NK-92 treated with Interleukin-12 subunit alpha and Interleukin-12 subunit beta, amount 100 ng/mL, for 24 hours (cell line): ENCODE measurements around the gene CST6.

Experiments used
- DNase-seq: peaks from one replicate; lab custom pipeline; 2025; lab: John Stamatoyannopoulos, UW

The CST6 gene, protein sequence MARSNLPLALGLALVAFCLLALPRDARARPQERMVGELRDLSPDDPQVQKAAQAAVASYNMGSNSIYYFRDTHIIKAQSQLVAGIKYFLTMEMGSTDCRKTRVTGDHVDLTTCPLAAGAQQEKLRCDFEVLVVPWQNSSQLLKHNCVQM

DNA sequence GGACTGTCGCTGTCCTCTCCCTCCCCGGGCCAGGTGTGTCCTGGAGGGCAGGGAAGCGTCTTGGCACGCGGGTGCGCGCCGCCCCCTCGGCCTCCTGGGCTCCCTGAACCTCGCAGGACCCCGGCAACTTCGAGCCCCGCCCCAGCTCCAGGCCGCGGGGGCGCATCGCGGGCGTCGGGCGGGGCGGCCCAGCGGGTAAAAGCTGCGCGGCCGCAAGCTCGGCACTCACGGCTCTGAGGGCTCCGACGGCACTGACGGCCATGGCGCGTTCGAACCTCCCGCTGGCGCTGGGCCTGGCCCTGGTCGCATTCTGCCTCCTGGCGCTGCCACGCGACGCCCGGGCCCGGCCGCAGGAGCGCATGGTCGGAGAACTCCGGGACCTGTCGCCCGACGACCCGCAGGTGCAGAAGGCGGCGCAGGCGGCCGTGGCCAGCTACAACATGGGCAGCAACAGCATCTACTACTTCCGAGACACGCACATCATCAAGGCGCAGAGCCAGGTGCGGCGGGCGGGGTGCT, at the start of gene CST6:
Gene CST6, plus strand, starts transcription at position 224 of the 519 bp plus-strand sequence. Its CDS starts 37 bp downstream, at position 261.
- DNase-seq = no peak

DNA sequence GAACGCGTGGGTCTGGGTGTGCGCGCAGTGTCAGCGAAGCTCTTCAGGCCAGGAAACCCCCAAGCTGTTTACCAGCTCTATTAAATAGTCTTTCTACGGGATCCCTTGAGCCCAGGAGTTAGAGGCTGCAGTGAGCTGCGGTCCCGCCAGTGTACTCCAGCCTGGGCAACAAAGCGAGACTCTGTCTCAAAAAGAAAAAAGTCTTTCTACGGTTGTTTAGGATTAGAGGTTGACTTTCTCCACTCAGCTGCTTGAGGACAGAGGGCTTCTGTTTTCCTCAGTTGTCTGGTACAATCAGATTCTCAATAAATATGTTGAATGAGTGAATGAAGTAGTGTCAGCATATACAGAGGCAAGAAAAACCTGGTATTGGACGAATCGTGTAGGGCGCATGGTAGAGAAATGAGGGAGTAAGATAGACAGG, 49.7 kb upstream of the CST6 start:
- no peak for DNase-seq

DNA sequence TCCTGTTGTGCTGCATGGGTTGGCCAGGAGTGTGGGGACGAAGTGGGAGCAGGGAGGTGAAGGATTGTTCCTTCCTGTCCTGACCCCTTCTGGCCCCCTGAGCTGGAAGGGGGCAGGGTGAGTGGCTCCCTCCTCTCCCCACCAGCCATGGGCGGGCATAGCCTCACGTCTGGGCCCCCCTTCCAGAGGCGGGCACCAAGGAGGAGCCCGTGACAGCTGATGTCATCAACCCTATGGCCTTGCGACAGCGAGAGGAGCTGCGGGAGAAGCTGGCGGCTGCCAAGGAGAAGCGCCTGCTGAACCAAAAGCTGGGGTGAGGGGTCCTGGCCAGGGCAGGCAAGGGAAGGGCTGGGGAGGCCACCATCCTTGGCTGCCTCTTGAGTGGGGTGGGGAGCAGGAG, 46.9 kb upstream of the CST6 start:
- DNase-seq = no peak

DNA sequence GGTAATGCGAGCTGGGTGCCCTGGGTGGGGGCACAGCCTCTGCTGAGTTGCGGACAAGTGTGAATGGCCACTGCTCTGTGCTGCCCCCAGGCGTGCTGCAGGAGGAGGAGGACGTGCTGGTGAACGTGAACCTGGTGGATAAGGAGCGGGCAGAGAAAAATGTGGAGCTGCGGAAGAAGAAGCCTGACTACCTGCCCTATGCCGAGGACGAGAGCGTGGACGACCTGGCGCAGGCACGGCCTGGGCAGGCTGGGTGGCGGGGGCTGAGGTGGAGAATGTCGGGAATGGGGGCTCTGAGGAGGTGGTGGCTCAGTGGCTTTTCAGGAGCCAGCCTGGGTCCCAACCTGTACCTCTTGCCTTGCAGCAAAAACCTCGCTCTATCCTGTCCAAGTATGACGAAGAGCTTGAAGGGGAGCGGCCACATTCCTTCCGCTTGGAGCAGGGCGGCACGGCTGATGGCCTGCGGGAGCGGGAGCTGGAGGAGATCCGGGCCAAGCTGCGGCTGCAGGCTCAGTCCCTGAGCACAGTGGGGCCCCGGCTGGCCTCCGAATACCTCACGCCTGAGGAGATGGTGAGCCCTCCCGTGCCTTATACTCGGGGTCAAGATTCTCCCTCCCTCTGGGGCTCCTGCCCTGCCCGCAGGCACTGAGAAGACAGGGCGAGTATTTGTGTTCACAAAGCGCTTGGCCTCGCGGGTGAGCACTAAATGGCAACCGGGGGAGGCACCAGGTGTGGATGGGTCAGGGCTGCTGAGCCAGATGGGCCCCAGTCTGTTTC, 45.6 kb upstream of the CST6 start:
- no peak for DNase-seq

DNA sequence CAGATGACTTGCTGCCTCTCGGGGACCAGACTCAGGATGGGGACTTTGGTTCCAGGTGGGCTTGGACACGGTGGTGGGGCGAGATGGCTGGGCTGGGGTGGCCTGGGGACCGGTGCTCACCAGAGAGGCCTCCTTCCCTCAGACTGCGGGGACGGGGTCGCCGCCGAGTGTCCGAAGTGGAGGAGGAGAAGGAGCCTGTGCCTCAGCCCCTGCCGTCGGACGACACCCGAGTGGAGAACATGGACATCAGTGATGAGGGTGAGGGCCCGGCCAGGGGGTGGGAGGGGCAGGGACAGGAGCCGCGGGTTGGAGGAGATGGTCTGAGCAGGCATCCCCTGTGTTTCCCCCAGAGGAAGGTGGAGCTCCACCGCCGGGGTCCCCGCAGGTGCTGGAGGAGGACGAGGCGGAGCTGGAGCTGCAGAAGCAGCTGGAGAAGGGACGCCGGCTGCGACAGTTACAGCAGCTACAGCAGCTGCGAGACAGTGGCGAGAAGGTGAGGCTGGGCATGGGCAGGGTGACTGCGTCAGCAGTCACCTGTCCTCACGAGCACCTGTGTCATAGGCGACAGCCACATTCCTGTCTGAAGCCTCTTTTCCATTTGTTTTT, 44.4 kb upstream of the CST6 start:
- DNase-seq = no peak

DNA sequence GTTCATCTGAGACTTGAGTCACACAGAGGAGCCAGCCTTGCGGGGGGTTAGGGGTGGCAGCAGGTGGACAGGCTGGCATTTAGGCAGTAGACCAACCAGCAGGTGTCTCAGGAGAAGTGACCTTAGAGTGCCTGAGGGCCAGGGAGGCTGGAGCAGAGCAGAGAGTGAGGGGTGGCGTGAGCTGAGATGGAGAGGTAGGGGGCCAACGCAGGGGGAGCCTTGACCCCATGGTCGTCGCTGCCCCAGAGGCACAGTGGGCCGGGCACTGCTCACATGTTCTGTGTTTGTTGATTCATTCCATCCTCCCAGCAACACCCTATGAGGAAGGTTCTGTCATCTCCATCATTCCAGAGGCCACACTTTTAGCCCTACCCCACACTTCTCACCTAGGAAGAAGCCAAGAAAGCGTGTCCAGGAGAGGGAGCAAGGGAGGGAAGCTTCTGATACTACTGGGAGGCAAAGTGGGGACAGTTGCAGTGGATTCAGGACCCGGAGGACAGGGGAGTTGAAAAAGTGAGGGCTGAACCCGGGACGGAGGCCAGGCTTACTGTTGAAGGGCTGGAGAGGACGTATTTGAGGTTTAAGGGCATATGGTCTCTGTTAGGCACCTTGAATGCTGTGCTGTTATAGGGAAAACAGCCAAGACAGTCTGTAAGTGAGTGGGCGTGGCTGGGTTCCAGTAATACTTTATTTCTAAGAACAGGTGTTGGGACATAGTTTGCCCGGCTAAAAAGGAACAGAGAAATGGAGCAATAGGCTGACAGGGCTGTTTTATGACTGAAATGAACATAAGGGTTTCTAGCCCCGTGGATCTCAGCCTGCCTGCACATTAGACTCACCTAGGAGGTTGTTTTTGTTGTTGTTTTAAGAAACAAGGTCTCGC, 43.0 kb upstream of the CST6 start:
- no peak for DNase-seq

DNA sequence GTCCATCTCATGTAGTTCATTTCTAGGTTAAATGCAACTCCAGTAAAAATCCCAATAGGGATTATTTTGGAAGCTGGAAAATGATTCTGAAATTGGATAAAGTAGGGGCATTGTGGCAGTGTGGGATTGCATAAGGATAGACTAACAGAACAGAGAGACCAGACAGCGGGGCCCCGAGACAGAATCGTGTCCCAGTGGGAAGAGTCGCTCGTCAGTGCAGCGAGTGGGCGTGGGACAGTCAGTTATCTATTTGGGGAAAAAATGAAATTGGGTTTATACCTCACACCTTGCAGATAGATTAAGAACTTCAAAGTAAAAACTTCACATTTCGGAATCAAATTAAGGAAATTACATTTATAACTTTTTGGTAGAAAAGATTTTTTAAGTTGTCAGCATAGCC, 39.7 kb upstream of the CST6 start:
- no peak for DNase-seq

DNA sequence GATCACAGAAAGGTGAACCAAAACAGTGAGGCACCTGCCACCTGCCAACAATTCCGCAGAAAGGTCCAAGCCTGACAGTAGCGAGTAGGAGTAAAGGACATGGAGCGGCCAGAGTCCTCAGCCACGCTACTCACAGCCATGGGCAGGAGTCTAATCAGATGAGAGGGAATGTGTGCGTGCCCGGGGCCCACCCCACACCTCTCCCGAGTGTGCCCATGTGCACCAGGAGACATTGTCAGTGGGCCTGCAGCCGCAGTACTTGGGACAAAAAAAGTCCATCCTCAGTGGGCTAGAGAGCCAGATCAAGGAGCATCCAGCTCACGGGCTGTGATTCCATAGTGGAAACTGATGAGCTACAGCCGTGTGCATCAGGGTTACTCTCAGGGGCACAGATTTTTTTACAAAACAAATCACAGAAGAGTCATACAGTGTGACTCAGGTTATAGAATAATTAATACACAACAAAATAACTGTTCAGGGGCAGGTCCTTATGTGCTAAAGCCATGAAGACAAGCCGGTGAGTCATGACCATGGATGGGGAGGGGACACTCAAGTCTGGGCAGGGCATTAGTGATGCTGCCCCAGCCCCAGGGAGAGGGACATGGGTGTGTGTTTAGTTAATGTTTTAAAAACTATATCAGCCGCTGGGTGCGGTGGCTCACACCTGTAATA, 38.2 kb upstream of the CST6 start:
- no peak for DNase-seq

DNA sequence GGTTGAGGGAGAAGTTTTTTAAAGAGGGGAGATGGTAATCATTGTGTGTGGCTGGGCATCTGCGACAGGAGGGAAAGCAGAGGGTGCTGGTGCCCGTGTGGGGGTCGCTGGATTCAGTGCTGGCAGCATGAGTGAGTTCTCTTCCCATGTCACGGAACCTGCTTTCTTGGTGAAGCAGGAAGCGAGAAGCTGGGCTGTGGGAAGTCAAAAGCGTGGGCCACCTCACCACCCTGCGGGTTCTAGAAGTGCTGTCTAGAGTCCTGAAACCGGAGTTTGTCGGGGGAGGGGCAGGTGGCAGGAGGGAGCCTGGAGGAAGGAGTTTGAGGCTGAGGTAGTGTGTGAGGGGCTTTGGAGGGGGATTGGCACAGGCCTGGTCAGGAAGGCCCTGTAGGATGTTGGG, 36.0 kb upstream of the CST6 start:
- DNase-seq = no peak

DNA sequence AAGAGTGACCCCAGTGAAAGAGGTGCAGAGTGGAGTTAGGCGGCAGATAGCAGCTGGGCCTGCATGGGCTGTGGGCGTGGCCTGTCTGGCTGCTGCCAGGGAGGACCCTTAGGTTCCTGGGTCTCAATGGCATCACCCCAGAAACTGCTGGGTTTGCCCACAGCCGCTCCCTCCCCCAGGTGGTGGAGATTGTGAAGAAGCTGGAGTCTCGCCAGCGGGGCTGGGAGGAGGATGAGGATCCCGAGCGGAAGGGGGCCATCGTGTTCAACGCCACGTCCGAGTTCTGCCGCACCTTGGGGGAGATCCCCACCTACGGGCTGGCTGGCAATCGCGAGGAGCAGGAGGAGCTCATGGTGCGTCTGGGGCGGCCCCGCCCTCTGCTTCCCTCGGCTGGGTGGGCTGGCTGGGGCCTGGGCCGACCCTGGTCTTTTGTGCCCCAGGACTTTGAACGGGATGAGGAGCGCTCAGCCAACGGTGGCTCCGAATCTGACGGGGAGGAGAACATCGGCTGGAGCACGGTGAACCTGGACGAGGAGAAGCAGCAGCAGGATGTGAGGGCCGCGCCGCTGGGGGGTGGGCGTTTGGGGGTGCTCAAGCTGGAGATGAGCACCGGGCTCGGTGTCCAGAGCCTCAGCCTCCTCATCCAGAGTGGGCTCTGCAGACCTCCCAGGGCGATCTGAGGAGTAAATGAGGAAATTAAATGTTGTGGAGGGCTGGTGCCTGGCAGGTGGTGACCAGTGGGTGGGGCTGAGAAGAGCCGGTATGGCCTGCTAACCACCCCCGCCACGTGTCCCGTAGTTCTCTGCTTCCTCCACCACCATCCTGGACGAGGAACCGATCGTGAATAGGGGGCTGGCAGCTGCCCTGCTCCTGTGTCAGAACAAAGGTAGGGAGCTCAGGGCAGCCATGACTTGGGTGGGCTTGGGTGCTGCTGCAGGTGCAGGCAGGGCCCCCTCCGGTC, 35.3 kb upstream of the CST6 start:
- no peak for DNase-seq

DNA sequence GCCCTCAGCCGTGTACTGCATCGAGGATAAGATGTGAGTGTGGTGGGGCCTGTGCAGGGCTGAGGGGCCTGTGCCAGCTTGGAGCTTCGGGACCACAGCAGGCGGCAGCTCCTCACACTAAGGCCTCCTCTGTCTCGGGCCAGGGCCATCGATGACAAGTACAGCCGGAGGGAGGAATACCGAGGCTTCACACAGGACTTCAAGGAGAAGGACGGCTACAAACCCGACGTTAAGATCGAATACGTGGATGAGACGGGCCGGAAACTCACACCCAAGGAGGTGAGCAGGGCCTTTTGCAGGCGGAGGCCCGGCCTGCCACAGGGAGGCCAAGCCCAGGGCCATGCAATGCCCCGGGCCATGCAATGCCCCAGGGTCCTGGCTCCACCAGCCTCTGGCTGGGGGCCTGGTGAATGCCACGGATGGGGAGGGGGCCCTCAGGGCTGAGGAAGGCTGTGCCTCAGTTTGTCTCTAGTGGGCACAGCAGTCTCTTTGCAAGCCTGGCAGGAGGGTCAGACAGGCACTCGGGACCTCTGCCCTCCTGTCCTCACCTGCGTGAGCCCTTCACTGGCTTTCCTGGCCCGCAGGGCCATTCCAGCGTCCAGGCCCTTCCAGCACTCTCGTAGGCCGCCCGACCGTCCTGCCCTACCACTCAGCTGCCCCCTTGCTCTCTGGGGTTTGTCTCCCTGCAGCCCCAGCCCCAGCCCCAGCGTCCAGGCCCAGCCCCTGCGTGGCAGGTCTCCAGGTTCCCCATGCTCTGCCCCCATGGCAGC, 34.0 kb upstream of the CST6 start:
- DNase-seq = no peak

DNA sequence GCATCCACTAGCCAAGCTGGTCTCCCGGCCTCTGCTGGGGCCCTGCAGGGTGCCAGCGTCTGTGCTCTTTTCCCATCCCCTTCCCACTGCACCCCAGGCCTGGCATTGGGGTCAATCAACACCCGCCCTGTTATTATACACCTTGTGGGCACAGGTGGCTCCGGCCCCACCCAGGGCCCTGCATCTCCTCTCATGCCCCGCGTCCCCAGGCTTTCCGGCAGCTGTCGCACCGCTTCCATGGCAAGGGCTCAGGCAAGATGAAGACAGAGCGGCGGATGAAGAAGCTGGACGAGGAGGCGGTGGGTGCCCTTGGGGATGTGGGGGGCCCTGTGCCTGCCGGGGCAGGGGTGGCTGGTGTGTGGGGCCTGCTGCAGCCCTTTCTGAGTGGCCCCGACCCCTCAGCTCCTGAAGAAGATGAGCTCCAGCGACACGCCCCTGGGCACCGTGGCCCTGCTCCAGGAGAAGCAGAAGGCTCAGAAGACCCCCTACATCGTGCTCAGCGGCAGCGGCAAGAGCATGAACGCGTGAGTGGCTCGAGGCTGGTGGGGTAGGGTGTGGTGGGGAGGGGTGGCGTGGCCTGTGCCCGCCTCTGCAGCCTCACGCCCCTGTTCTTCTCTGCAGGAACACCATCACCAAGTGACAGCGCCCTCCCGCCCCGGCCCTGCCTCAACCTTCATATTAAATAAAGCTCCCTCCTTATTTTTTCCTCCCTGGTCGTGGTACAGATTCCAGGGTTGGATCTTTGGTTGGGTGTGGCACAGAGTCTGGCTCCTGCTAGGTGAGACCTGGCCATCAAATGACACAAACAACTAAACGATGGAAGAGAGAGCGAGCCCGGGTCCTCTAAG, 33.2 kb upstream of the CST6 start:
- DNase-seq = no peak

DNA sequence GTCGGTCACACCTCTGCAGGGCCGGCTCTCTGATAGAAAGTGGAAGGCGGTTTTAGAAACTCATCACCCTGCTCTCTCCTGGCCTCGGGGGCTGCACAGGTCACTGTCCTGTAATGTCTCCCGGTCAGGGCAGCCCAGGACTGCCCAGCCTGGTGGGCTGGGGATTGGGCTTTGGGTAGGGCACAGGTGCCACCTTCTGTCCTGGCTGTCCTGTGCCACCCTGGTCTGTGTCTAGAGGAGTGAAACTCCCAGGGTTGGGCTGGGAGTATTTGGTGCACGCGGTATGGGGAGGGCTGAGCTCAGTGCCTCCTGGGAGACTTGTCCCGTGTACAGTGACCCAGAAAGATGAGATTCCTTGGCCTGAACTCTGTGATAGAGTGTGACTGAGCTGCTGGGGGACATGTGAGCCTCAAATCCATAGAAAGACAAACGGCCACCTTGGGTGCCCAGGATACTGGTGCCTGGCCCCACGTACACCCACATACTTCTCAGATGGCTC, 32.5 kb upstream of the CST6 start:
- DNase-seq = no peak

DNA sequence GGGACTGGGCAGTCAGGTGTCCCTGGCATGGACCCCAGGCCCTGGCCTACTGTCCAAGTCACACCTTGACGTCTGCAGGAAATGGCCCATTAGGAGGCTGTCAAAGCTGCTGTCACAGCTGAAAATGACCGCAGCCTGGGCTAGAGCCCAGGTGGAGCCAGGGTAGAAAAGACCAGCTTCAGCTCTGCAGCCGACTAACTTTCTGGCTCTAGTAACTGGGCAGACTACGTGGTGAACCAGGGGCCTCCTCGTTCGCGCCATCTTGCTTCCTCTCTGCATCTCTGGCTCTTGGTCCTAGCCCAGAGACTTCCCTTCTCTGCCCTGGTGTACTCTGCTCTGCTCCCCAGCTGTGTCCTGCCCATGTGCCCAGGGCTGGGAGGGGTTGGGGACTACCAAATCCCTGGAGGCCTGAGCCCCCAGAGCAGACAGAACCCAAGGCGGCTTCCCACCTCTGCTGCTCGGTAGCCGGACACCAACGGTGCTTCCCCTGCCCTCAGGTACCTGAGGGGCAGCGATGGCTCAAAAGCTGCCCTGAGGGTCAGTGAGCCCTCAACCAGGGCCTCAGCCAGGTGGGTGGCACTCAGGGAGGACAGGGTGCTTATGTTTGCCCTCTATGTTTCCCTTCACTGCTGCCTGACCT, 30.6 kb upstream of the CST6 start:
- DNase-seq = no peak

DNA sequence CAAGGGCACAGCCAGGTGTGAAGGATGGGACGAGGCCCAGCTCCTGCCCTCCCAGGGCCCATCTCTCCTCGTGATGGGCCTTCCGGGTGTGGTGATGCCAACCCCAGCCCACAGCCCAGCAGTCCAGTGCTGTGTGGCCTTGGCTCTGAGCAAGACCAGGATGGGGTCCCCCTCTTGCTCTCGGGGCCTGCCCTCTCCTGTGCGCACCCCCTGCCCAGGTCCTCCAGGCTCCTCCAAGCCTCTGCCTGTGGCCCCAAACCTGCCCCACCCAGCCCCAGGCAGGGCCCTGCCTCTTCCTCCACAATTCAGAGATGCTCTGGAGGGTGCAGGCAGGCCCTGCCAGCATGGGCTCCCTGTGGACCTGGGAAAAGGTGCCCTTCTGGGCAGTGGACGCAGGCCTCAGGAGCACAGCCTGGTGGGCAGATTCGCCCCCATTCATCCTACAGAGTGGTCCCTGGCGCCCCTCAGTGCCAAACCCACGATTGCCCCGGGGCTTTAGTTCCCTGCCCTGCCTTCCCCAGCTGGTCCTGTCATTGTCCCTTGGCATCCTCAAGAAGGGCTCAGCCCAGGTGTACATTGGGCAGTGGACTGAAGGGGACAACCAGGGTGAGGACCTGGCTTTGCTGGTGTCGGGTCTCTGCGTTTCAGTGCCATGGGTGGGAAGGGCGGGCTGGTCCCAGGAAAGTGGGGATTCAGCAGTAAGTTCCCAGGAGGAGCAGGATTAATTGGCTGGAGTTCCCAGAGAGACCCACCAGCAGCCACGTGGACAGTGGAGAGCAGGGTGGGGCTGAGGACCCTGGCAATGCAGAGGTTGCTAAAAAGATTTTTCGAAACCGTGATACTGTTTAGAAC, 29.6 kb upstream of the CST6 start:
- DNase-seq = no peak

DNA sequence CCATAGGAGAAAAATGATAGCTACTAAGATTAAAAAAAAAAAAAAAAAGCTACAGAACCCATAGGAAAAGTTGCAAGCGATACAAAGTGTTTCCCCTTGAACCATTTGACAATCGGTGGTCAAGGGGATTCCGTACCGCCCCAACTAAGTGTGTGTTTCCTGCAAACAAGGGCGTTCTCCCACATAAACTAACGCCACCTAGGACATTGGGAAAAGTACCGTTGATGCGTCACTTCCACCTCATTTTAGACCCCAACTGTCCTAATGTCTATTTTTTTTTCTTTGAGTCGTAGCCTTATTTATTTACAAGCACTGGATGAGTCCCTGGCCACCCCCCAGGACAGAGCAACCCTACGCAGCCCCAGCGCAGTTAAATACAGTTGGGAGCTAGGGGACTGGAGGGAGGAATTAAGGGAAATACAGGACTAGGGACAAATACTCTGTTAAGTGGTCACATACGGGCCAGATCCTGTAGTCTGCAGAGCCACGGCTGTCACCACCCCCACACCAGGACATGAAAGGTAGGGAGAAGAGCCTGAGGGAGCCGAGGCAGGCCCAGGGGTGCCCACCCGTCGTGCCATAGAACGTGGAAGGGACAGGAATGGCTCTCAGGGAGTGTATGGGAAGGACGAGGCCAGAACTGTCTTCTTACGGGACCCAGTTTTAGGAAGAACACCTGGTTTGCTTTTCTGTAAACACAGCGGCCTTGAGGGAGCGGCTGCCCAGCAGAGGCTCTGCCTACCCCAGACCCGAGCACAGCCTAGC, 28.8 kb upstream of the CST6 start:
- DNase-seq = no peak
